B cell (primary cell): Measurements from ENCODE around the gene PLCD4. TPM values are rescaled to one million over a fixed set of nuclear protein-coding genes. Genes with fewer than 3 reads are reported as not detected.

ENCODE experiments used
- ATAC-seq: fragments of 200-7000 bp; cut with Tn5 transposase; one replicate; pipeline ENCODE4 v1.10.0; 2021; ENCODE audit warnings: low read depth, mild to moderate bottlenecking, moderate number of reproducible peaks, moderate library complexity
- CTCF ChIA-PET: fragments of 350-600 bp; sonication (Branson Sonifier 250); formaldehyde crosslinking; loops from one replicate; lab custom pipeline; 2021; ENCODE audit warnings: antibody characterized with exemption, inconsistent platforms; lab: Charles Lee
- POLR2A ChIA-PET: fragments of 350-600 bp; sonication (Branson Sonifier 250); formaldehyde crosslinking; loops from one replicate; lab custom pipeline; 2021; ENCODE audit warnings: antibody characterized with exemption; lab: Charles Lee
- DNase-seq: peaks from one replicate; pipeline ENCODE4 v3.0.0; 2013
- H2AFZ ChIP-seq: 2 replicates; pipeline ENCODE4 v1.6.1; 2012; ENCODE audit warnings: mild to moderate bottlenecking, low read depth, low read length; ENCODE audit not compliant: insufficient read depth, poor library complexity, severe bottlenecking
- H3K27ac ChIP-seq, 2 donors: 1 replicate in 1 of 2; 2 replicates in 1 of 2; pipeline ENCODE4 v1.5.1; 2012 to 2013; ENCODE audit warnings: low read length in 2 of 2, mild to moderate bottlenecking in 2 of 2, moderate library complexity in 1 of 2
- H3K27me3 ChIP-seq, 4 experiments: fragments of 200-600 bp in 1 of 4; sonication (generic) in 1 of 4; replicated peaks in 1 of 4; 1 replicate in 2 of 4; 2 replicates in 2 of 4; pipeline versions ENCODE4 v1.6.1 to v1.7.0; 2013 to 2016; ENCODE audit warnings: low read length in 3 of 4, mild to moderate bottlenecking in 2 of 4, mixed read lengths in 1 of 4, moderate library complexity in 1 of 4; ENCODE audit not compliant: insufficient read depth in 4 of 4, control insufficient read depth in 3 of 4; ENCODE audit errors: control extremely low read depth in 1 of 4
- H3K36me3 ChIP-seq, 2 experiments: replicated peaks in 1 of 2; 1 replicate in 1 of 2; 2 replicates in 1 of 2; pipeline versions ENCODE4 v1.6.1 to v1.7.1; 2013; ENCODE audit warnings: low read length in 1 of 2; ENCODE audit not compliant: insufficient read depth in 2 of 2, control insufficient read depth in 1 of 2; ENCODE audit errors: control extremely low read depth in 1 of 2, extremely low read depth in 1 of 2
- H3K4me1 ChIP-seq, 2 donors: fragments of 200-600 bp in 1 of 2; sonication (generic) in 1 of 2; 1 replicate in 1 of 2; 2 replicates in 1 of 2; pipeline versions ENCODE4 v1.5.1 to v1.6.1; 2013 to 2017; ENCODE audit warnings: low read length in 2 of 2; ENCODE audit not compliant: control insufficient read depth in 2 of 2, insufficient read depth in 2 of 2
- H3K4me2 ChIP-seq: replicated peaks from 2 replicates; pipeline ENCODE3; 2012; ENCODE audit warnings: mild to moderate bottlenecking, low read depth, low read length; ENCODE audit not compliant: poor library complexity, severe bottlenecking
- H3K4me3 ChIP-seq, 5 experiments: fragments of 200-600 bp in 1 of 5; sonication (generic) in 1 of 5; 1 replicate in 3 of 5; 2 replicates in 2 of 5; pipeline versions ENCODE4 v1.5.1 to v1.7.0; 2011 to 2016; ENCODE audit warnings: low read length in 4 of 5, mild to moderate bottlenecking in 4 of 5, low read depth in 2 of 5, control low read depth in 1 of 5, moderate library complexity in 1 of 5; ENCODE audit not compliant: insufficient read depth in 1 of 5; ENCODE audit errors: control extremely low read depth in 1 of 5, extremely low read depth in 1 of 5
- H3K79me2 ChIP-seq: fragments of 200-600 bp; sonication (generic); one replicate; pipeline ENCODE4 v1.6.0; 2016; ENCODE audit warnings: low read length; ENCODE audit not compliant: control insufficient read depth, insufficient read depth
- H3K9ac ChIP-seq: fragments of 200-600 bp; sonication (generic); 2 replicates; pipeline ENCODE4 v1.6.1; 2017; ENCODE audit warnings: mild to moderate bottlenecking, low read length, moderate library complexity
- H3K9me3 ChIP-seq, 3 donors: one replicate each; pipeline versions ENCODE4 v1.6.1 to v1.7.1; 2013; ENCODE audit warnings: low read length in 2 of 3; ENCODE audit not compliant: control insufficient read depth in 2 of 3, insufficient read depth in 1 of 3; ENCODE audit errors: control extremely low read depth in 1 of 3
- H4K20me1 ChIP-seq: 2 replicates; pipeline ENCODE4 v1.6.0; 2012; ENCODE audit warnings: mild to moderate bottlenecking, low read length; ENCODE audit not compliant: insufficient read depth, control insufficient read depth, poor library complexity, severe bottlenecking
- H3K27ac Mint-ChIP-seq: one replicate; pipeline ENCODE4 v1.8.0; 2021; ENCODE audit warnings: mixed read lengths
- H3K27me3 Mint-ChIP-seq: one replicate; pipeline ENCODE4 v1.8.0; 2021; ENCODE audit warnings: mixed read lengths
- H3K4me1 Mint-ChIP-seq: one replicate; pipeline ENCODE4 v1.8.0; 2021; ENCODE audit warnings: mixed read lengths
- H3K4me3 Mint-ChIP-seq: one replicate; pipeline ENCODE4 v1.8.0; 2021; ENCODE audit warnings: mixed read lengths
- H3K9me3 Mint-ChIP-seq: one replicate; pipeline ENCODE4 v1.8.0; 2022; ENCODE audit warnings: mixed read lengths; ENCODE audit not compliant: insufficient read depth
- EZH2 ChIP-seq: IDR thresholded peaks from 2 replicates; pipeline ENCODE4 v1.6.1; 2012; ENCODE audit warnings: borderline replicate concordance, low read depth, mild to moderate bottlenecking, moderate library complexity, low read length; ENCODE audit not compliant: insufficient read depth, poor library complexity, severe bottlenecking
- WGBS: methylation state at CpG from one replicate; pipeline ENCODE4 v1.1.5; 2013; ENCODE audit warnings: missing lambda C conversion rate; ENCODE audit not compliant: insufficient coverage; 5-methylcytosine and 5-hydroxymethylcytosine counted together
- intact Hi-C: fragments of 100-400 bp; cut with micrococcal nuclease; formaldehyde crosslinking; loops from one replicate; pipeline ENCODE4 v1.10.0; 2022
- polyA plus RNA-seq: library from polyadenylated mRNA; depleted of rRNA; stranded (reverse); fragments of >200 nt; gene quantifications from 2 replicates; pipeline ENCODE4 v1.2.3, GENCODE V29; 2012
- total RNA-seq, 2 donors: library from RNA; stranded (reverse); fragments of 120-200 nt in 1 of 2; gene quantifications; 1 replicate in 1 of 2; 2 replicates in 1 of 2; pipeline versions ENCODE4 v1.2.3 to v1.2.4, GENCODE V29; 2013 to 2022
- TF ChIP-seq, protein P1 (sequence below): fragments of 200-600 bp; IDR thresholded peaks from one replicate; pipeline ENCODE4 v1.8.0; 2022; ENCODE audit warnings: antibody characterized with exemption, mild to moderate bottlenecking

Gene PLCD4
- total and polyA plus RNA-seq, 2 donors (not counting 1 experiment from before 2014, with no cell fraction given) = 0.25 to 0.62 TPM

- Histone ChIP-seq H3K4me3 (no peak overlapping the region), H3K27ac (no peak overlapping the region), H3K4me2 (no peak overlapping the region), H3K27me3 (no peaks in the 10 kb centered on the region), H3K79me2 (peaks cover 20% of the 10 kb centered on the region), H3K9ac (no peak overlapping the region), H2AFZ (no peak overlapping the region), H3K36me3 (peaks cover 19 to 78% of the 10 kb centered on the region in 2 experiments), H3K9me3 (no peaks in the 10 kb centered on the region), H4K20me1 (no peaks in the 10 kb centered on the region), H3K4me1 (no peaks in the 10 kb centered on the region)
- ChIA-PET CTCF (no interaction called here), POLR2A (no interaction called here)
- Mint-ChIP-seq H3K4me1 (peaks cover 3% of the 10 kb centered on the region), H3K27me3 (no peaks in the 10 kb centered on the region), H3K27ac (no peak overlapping the region), H3K4me3 (no peak overlapping the region), H3K9me3 (no peaks in the 10 kb centered on the region)
- TF ChIP-seq EZH2 = no peak
- TF ChIP-seq, protein P1, sequence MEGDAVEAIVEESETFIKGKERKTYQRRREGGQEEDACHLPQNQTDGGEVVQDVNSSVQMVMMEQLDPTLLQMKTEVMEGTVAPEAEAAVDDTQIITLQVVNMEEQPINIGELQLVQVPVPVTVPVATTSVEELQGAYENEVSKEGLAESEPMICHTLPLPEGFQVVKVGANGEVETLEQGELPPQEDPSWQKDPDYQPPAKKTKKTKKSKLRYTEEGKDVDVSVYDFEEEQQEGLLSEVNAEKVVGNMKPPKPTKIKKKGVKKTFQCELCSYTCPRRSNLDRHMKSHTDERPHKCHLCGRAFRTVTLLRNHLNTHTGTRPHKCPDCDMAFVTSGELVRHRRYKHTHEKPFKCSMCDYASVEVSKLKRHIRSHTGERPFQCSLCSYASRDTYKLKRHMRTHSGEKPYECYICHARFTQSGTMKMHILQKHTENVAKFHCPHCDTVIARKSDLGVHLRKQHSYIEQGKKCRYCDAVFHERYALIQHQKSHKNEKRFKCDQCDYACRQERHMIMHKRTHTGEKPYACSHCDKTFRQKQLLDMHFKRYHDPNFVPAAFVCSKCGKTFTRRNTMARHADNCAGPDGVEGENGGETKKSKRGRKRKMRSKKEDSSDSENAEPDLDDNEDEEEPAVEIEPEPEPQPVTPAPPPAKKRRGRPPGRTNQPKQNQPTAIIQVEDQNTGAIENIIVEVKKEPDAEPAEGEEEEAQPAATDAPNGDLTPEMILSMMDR = no peak
- no CpG with 5 or more reads among the region's 1 CpG for WGBS
- intact Hi-C loops = no loop called here
- DNase-seq (no peak), ATAC-seq (no peak)
These were observed 22.2 kb upstream of the PLCD4 start for GRCh38 chr2:218585541-218585940.

DNA sequence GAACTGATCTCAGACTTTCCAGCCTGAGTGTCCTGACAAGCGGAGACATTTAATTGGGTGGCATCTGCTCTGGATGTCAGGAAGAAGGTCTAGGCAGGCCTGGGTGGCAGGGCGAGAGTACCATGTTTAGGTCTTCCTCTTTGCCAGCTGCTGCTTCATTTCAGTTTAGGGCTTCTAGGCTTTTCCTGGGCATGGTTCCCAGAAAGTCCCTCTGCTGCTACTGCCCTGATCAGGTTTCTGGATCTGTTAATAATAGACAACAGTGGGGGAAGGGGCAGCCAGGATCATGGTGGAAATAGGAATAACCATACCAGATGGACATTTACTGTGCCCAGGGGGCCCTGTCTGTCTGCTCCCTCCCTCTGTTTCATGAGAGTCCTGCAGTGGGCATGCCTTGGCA is 2.3 kb upstream of the PLCD4 start:
- TF ChIP-seq, protein P1 = no peak
- no peak for TF ChIP-seq EZH2
- ChIA-PET POLR2A (no interaction called here), CTCF (no interaction called here)
- 94% methylated on average over 2 of the region's 2 CpGs for WGBS
- Mint-ChIP-seq H3K4me1 (peaks cover under 1% of the 10 kb centered on the region), H3K4me3 (no peak overlapping the region), H3K27ac (no peak overlapping the region), H3K27me3 (peaks cover 12% of the 10 kb centered on the region), H3K9me3 (no peaks in the 10 kb centered on the region)
- ATAC-seq (no peak), DNase-seq (no peak)
- Histone ChIP-seq H4K20me1 (no peaks in the 10 kb centered on the region), H3K4me1 (no peaks in the 10 kb centered on the region), H3K9ac (no peak overlapping the region), H3K4me2 (no peak overlapping the region), H3K4me3 (no peak overlapping the region), H3K36me3 (no peaks in the 10 kb centered on the region), H3K79me2 (no peaks in the 10 kb centered on the region), H3K9me3 (no peaks in the 10 kb centered on the region), H2AFZ (no peak overlapping the region), H3K27me3 (peaks cover 0 to 3% (median 0%) of the 10 kb centered on the region in 4 experiments), H3K27ac (no peak overlapping the region)
- intact Hi-C loops = no loop called here
